Measurements from ENCODE around the gene SCLY.

Gene SCLY

GRCh38 chr2:238075397-238075796 lies 14.6 kb downstream of the SCLY start:
- DNase-seq (ENCODE audit: low read depth), result no peak

GRCh38 chr2:238077292-238077691 lies 16.5 kb downstream of the SCLY start:
- no peak for DNase-seq (ENCODE audit: low read depth)

- no peak for DNase-seq (ENCODE audit: low read depth)
These were observed 19.1 kb downstream of the SCLY start for GRCh38 chr2:238079874-238080327.

- DNase-seq (ENCODE audit: low read depth), result no peak
These were observed 19.7 kb downstream of the SCLY start for GRCh38 chr2:238080518-238080917.

- DNase-seq (ENCODE audit: low read depth), result no peak
These were observed 20.3 kb downstream of the SCLY start for GRCh38 chr2:238081150-238081549.

GRCh38 chr2:238081561-238081960 lies 20.8 kb downstream of the SCLY start:
- DNase-seq (ENCODE audit: low read depth), result no peak

GRCh38 chr2:238082151-238082550 lies 21.4 kb downstream of the SCLY start:
- no peak for DNase-seq (ENCODE audit: low read depth)

- DNase-seq (ENCODE audit: low read depth), result no peak
These were observed 22.0 kb downstream of the SCLY start for GRCh38 chr2:238082827-238083226.

- no peak for DNase-seq (ENCODE audit: low read depth)
These were observed 23.1 kb downstream of the SCLY start for GRCh38 chr2:238083919-238084318.

- no peak for DNase-seq (ENCODE audit: low read depth)
These were observed 24.0 kb downstream of the SCLY start for GRCh38 chr2:238084761-238085160.

GRCh38 chr2:238085899-238086298 lies 25.1 kb downstream of the SCLY start:
- DNase-seq (ENCODE audit: low read depth), result no peak

- no peak for DNase-seq (ENCODE audit: low read depth)
These were observed 26.4 kb downstream of the SCLY start for GRCh38 chr2:238087211-238087610.

- no peak for DNase-seq (ENCODE audit: low read depth)
These were observed 30.1 kb downstream of the SCLY start for GRCh38 chr2:238090887-238091286.

- DNase-seq (ENCODE audit: low read depth), result no peak
These were observed 30.7 kb downstream of the SCLY start for GRCh38 chr2:238091436-238092060.

- no peak for DNase-seq (ENCODE audit: low read depth)
These were observed 31.8 kb downstream of the SCLY start for GRCh38 chr2:238092486-238093035.

GRCh38 chr2:238093181-238094140 lies 32.7 kb downstream of the SCLY start:
- DNase-seq (ENCODE audit: low read depth), result no peak

GRCh38 chr2:238094438-238095022 lies 33.7 kb downstream of the SCLY start:
- no peak for DNase-seq (ENCODE audit: low read depth)

GRCh38 chr2:238095143-238095542 lies 34.3 kb downstream of the SCLY start:
- DNase-seq (ENCODE audit: low read depth), result no peak

GRCh38 chr2:238096311-238097011 lies 35.7 kb downstream of the SCLY start:
- DNase-seq (ENCODE audit: low read depth), result no peak

- DNase-seq (ENCODE audit: low read depth), result no peak
These were observed 36.6 kb downstream of the SCLY start for GRCh38 chr2:238097201-238097987.

Data from GM04504 (cell line).